ENCODE results near the gene COL27A1.

The COL27A1 gene

GRCh38 chr9:114347675-114348074, 192.3 kb downstream of the COL27A1 start:
- no peak for DNase-seq

GRCh38 chr9:114348261-114348905, 193.0 kb downstream of the COL27A1 start:
- no peak for DNase-seq

GRCh38 chr9:114348906-114349482, 193.7 kb downstream of the COL27A1 start:
- peak; percentile 93 to 96 for DNase-seq

- no peak for DNase-seq
These were observed 194.6 kb downstream of the COL27A1 start for GRCh38 chr9:114349713-114350480.

GRCh38 chr9:114350636-114351401, 195.5 kb downstream of the COL27A1 start:
- DNase-seq: no peak

GRCh38 chr9:114351932-114352331, 196.6 kb downstream of the COL27A1 start:
- no peak for DNase-seq

GRCh38 chr9:114355821-114356220, 200.5 kb downstream of the COL27A1 start:
- no peak for DNase-seq

- DNase-seq: no peak
These were observed 201.5 kb downstream of the COL27A1 start for GRCh38 chr9:114356792-114357191.

GRCh38 chr9:114357360-114357759, 202.0 kb downstream of the COL27A1 start:
- DNase-seq: no peak

GRCh38 chr9:114357911-114358328, 202.6 kb downstream of the COL27A1 start:
- DNase-seq: no peak

- DNase-seq: no peak
These were observed 204.5 kb downstream of the COL27A1 start for GRCh38 chr9:114359801-114360200.

GRCh38 chr9:114361542-114361941, 206.2 kb downstream of the COL27A1 start:
- no peak for DNase-seq

Data from activated CD4-positive, alpha-beta T cell treated with anti-CD3 and anti-CD28 coated beads, Interleukin-2, amount 50 U/mL, for 48 hours (primary cell).